OCI-LY7 (cell line): Measurements from ENCODE around the gene FSD2. TPM values are rescaled to one million over a fixed set of nuclear protein-coding genes. Genes with fewer than 3 reads are reported as not detected.

ENCODE experiments used
- BruUV-seq: library from RNA; stranded (reverse); fragments of 400-500 nt; replicated peaks from 2 replicates; lab custom pipeline; 2021; lab: Mats Ljungman, UMichigan
- CTCF ChIA-PET: fragments of 300-600 bp; sonication (Branson Sonifier 250); formaldehyde crosslinking; loops from one replicate; lab custom pipeline; 2022; ENCODE audit warnings: antibody characterized with exemption; ENCODE audit not compliant: unreplicated experiment; lab: Charles Lee
- POLR2A ChIA-PET: fragments of 300-600 bp; sonication (Branson Sonifier 250); formaldehyde crosslinking; loops from one replicate; lab custom pipeline; 2022; ENCODE audit warnings: antibody characterized with exemption; lab: Charles Lee
- DNase-seq: peaks from one replicate; pipeline ENCODE4 v3.0.0-alpha.2; 2015; ENCODE audit warnings: low spot score
- H2AFZ ChIP-seq: fragments of 200-600 bp; sonication (generic), shearing (Covaris generic); 2 replicates; pipeline ENCODE4 v1.6.1; 2014; ENCODE audit warnings: mild to moderate bottlenecking, antibody characterized with exemption, low read length, moderate library complexity
- H3K27ac ChIP-seq: fragments of 200-600 bp; sonication (generic); 2 replicates; pipeline ENCODE4 v1.5.1; 2014; ENCODE audit warnings: mixed run types, low read depth, mild to moderate bottlenecking, moderate library complexity, low read length, inconsistent platforms; ENCODE audit not compliant: poor library complexity, severe bottlenecking
- H3K36me3 ChIP-seq: fragments of 200-600 bp; sonication (generic); 2 replicates; pipeline ENCODE4 v1.6.1; 2014; ENCODE audit warnings: mild to moderate bottlenecking, antibody characterized with exemption, low read length, moderate library complexity, mixed read lengths; ENCODE audit not compliant: insufficient read depth
- H3K4me1 ChIP-seq: fragments of 200-600 bp; sonication (generic); 2 replicates; pipeline ENCODE4 v1.5.1; 2014; ENCODE audit warnings: mild to moderate bottlenecking, low read length; ENCODE audit not compliant: insufficient read depth, poor library complexity, severe bottlenecking
- H3K4me2 ChIP-seq: fragments of 200-600 bp; sonication (generic); 2 replicates; pipeline ENCODE4 v1.6.1; 2014; ENCODE audit warnings: mild to moderate bottlenecking, low read length
- H3K4me3 ChIP-seq: fragments of 200-600 bp; sonication (generic); 2 replicates; pipeline ENCODE4 v1.5.1; 2014; ENCODE audit warnings: mild to moderate bottlenecking, low read depth, low read length; ENCODE audit not compliant: poor library complexity, severe bottlenecking
- H3K79me2 ChIP-seq: fragments of 200-600 bp; sonication (generic); 2 replicates; pipeline ENCODE4 v1.6.1; 2016; ENCODE audit warnings: low read depth, mild to moderate bottlenecking, low read length, moderate library complexity, mixed read lengths; ENCODE audit not compliant: insufficient read depth
- H3K9me2 ChIP-seq: fragments of 200-600 bp; sonication (generic); 2 replicates; pipeline ENCODE4 v1.6.1; 2016; ENCODE audit warnings: mild to moderate bottlenecking, low read length, mixed read lengths; ENCODE audit not compliant: insufficient read depth
- H3K9me3 ChIP-seq: fragments of 200-600 bp; sonication (generic); 2 replicates; pipeline ENCODE4 v1.6.1; 2014; ENCODE audit warnings: mild to moderate bottlenecking, mixed run types, low read length, mixed read lengths
- H4K20me1 ChIP-seq: fragments of 200-600 bp; sonication (generic); 2 replicates; pipeline ENCODE4 v1.6.1; 2014; ENCODE audit warnings: mild to moderate bottlenecking, antibody characterized with exemption, low read length, moderate library complexity, mixed read lengths; ENCODE audit not compliant: insufficient read depth
- EZH2phosphoT487 ChIP-seq: fragments of 200-600 bp; sonication (generic); IDR thresholded peaks from 2 replicates; pipeline ENCODE4 v1.6.1; 2018; ENCODE audit warnings: low read depth, borderline replicate concordance, mild to moderate bottlenecking, mixed run types, antibody characterized with exemption, low read length, moderate library complexity, mixed read lengths
- intact Hi-C: fragments of 100-400 bp; cut with micrococcal nuclease; formaldehyde crosslinking; loops from one replicate; pipeline ENCODE4 v1.10.0; 2022; ENCODE audit not compliant: unreplicated experiment
- total RNA-seq, 2 experiments: library from RNA; depleted of rRNA in 1 of 2; stranded (reverse); fragments of >200 nt in 1 of 2; shearing (Covaris generic) in 1 of 2; gene quantifications; 2 replicates each; pipeline ENCODE4 v1.2.3, GENCODE V29; 2014 to 2022
- TF ChIP-seq, protein P1 (sequence below): fragments of 200-600 bp; sonication (generic); conservative IDR thresholded peaks from 2 replicates; pipeline ENCODE4 v1.5.1; 2014; ENCODE audit warnings: mild to moderate bottlenecking, antibody characterized with exemption, low read length, moderate library complexity, mixed read lengths

The FSD2 gene
- total RNA-seq, 2 experiments from 2014 or later: 0.32 to 0.92 TPM

DNA sequence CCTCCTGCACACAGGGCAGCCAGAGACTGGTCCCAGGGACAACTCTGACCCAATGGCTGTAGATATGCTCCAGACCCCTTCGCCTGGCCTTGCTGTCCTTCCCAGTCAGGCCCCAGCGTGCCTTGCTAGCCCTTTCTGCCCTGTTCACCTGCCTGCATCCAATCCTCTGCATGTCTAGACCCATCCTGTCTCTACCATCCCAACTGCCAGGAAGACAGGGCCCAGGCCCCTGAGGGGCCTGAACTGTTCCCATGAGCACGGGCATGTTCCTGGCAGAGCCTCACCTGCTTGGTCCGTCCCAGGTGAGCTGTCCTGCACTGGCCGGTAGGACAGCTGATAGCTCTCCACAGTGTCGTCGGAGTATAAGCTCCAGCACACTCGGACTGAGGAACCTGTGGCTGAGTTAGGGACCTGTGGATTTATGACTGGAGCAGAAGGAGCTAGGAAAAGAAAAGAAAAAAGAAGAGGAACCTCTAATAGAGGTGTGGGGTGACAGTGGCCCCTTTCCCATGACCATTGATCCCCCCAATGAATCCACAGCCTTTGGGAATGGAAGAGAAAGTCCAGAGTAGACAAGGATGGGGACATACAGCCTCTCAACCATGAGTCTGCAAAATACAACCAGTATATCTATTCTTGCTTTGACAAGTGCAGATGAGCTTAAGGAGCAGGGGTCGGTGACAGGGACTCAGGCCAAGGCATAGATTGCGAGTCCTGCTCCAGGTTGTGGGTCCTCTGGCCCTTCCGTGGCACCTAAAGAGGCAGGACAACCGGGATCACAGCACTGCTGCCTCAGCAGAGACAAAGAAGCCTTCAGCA is 33.9 kb downstream of the FSD2 start:
- no peak overlapping the region for H2AFZ ChIP-seq
- no peak overlapping the region for H3K27ac ChIP-seq
- POLR2A ChIA-PET: interaction anchor here (0.6 to 1.0 kb wide), 2 partner anchors 31 to 78 kb away, joined by 3 read pairs; no protein-coding TSS in a partner anchor
- no peaks in the 10 kb centered on the region; the same call in 1 of the 2 replicates for H3K9me3 ChIP-seq
- no peaks in the 10 kb centered on the region for H3K79me2 ChIP-seq
- H4K20me1 ChIP-seq: no peaks in the 10 kb centered on the region
- no peak for DNase-seq
- no peak for TF ChIP-seq EZH2phosphoT487
- TF ChIP-seq, protein P1, sequence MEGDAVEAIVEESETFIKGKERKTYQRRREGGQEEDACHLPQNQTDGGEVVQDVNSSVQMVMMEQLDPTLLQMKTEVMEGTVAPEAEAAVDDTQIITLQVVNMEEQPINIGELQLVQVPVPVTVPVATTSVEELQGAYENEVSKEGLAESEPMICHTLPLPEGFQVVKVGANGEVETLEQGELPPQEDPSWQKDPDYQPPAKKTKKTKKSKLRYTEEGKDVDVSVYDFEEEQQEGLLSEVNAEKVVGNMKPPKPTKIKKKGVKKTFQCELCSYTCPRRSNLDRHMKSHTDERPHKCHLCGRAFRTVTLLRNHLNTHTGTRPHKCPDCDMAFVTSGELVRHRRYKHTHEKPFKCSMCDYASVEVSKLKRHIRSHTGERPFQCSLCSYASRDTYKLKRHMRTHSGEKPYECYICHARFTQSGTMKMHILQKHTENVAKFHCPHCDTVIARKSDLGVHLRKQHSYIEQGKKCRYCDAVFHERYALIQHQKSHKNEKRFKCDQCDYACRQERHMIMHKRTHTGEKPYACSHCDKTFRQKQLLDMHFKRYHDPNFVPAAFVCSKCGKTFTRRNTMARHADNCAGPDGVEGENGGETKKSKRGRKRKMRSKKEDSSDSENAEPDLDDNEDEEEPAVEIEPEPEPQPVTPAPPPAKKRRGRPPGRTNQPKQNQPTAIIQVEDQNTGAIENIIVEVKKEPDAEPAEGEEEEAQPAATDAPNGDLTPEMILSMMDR: no peak
- H3K4me3 ChIP-seq: no peak overlapping the region
- no TSS peak for BruUV-seq
- H3K36me3 ChIP-seq: no peaks in the 10 kb centered on the region; the same call in 1 of the 2 replicates
- CTCF ChIA-PET: no interaction called here
- no peaks in the 10 kb centered on the region for H3K4me1 ChIP-seq
- intact Hi-C loops: no loop called here
- no peaks in the 10 kb centered on the region for H3K9me2 ChIP-seq
- no peak overlapping the region for H3K4me2 ChIP-seq

DNA sequence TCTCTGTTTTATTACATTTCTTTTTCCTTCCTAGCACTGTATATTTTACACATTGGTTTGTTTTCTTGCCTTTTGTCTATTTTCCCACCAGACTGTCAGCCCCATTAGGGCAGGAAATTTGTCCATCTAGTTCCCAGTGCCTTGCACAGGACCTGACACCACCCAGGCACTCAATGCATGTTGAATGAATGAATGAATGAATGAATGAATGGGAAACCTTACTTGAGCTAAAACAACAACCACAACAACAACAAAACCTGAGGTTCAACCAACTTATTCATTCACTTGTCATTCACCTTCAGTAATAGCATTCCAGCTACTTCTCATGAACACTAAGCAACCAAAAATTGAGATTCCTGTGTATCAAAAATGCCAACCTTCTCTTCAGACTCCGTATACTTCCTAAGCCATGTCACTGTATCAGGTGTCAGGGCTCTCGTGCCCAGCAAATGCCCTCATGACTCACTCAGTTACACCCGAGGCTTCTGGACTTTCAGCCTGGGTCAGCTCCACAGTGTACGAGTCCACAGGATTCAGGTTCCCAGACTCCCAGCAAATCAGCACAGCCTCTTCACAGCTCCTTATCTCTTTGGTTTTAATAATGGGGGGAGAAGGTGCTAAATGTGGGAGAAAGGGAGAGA is 37.3 kb downstream of the FSD2 start:
- no TSS peak for BruUV-seq
- CTCF ChIA-PET: no interaction called here

More for the DNA sequence above, 37.3 kb downstream of the FSD2 start:
- Histone ChIP-seq H2AFZ (no peak overlapping the region), H3K4me2 (no peak overlapping the region), H4K20me1 (no peaks in the 10 kb centered on the region), H3K9me2 (no peaks in the 10 kb centered on the region), H3K79me2 (no peaks in the 10 kb centered on the region), H3K4me3 (no peak overlapping the region), H3K36me3 (peaks cover 8% of the 10 kb centered on the region), H3K27ac (no peak overlapping the region), H3K9me3 (no peaks in the 10 kb centered on the region), H3K4me1 (no peaks in the 10 kb centered on the region)
- TF ChIP-seq, protein P1: no peak
- no peak for TF ChIP-seq EZH2phosphoT487
- POLR2A ChIA-PET: no interaction called here
- intact Hi-C loops: no loop called here
- no peak for DNase-seq
